OCI-LY7 (cell line): ENCODE results near the gene NAA50. TPM values are rescaled to one million over a fixed set of nuclear protein-coding genes. Genes with fewer than 3 reads are reported as not detected.

ENCODE experiments used
- BruUV-seq: library from RNA; stranded (reverse); fragments of 400-500 nt; replicated peaks from 2 replicates; lab custom pipeline; 2021; lab: Mats Ljungman, UMichigan
- CTCF ChIA-PET: fragments of 300-600 bp; sonication (Branson Sonifier 250); formaldehyde crosslinking; loops from one replicate; lab custom pipeline; 2022; ENCODE audit warnings: antibody characterized with exemption; ENCODE audit not compliant: unreplicated experiment; lab: Charles Lee
- POLR2A ChIA-PET: fragments of 300-600 bp; sonication (Branson Sonifier 250); formaldehyde crosslinking; loops from one replicate; lab custom pipeline; 2022; ENCODE audit warnings: antibody characterized with exemption; lab: Charles Lee
- DNase-seq: peaks from one replicate; pipeline ENCODE4 v3.0.0-alpha.2; 2015; ENCODE audit warnings: low spot score
- H2AFZ ChIP-seq: fragments of 200-600 bp; sonication (generic), shearing (Covaris generic); 2 replicates; pipeline ENCODE4 v1.6.1; 2014; ENCODE audit warnings: mild to moderate bottlenecking, antibody characterized with exemption, low read length, moderate library complexity
- H3K27ac ChIP-seq: fragments of 200-600 bp; sonication (generic); 2 replicates; pipeline ENCODE4 v1.5.1; 2014; ENCODE audit warnings: mixed run types, low read depth, mild to moderate bottlenecking, moderate library complexity, low read length, inconsistent platforms; ENCODE audit not compliant: poor library complexity, severe bottlenecking
- H3K36me3 ChIP-seq: fragments of 200-600 bp; sonication (generic); 2 replicates; pipeline ENCODE4 v1.6.1; 2014; ENCODE audit warnings: mild to moderate bottlenecking, antibody characterized with exemption, low read length, moderate library complexity, mixed read lengths; ENCODE audit not compliant: insufficient read depth
- H3K4me1 ChIP-seq: fragments of 200-600 bp; sonication (generic); 2 replicates; pipeline ENCODE4 v1.5.1; 2014; ENCODE audit warnings: mild to moderate bottlenecking, low read length; ENCODE audit not compliant: insufficient read depth, poor library complexity, severe bottlenecking
- H3K4me2 ChIP-seq: fragments of 200-600 bp; sonication (generic); 2 replicates; pipeline ENCODE4 v1.6.1; 2014; ENCODE audit warnings: mild to moderate bottlenecking, low read length
- H3K4me3 ChIP-seq: fragments of 200-600 bp; sonication (generic); 2 replicates; pipeline ENCODE4 v1.5.1; 2014; ENCODE audit warnings: mild to moderate bottlenecking, low read depth, low read length; ENCODE audit not compliant: poor library complexity, severe bottlenecking
- H3K79me2 ChIP-seq: fragments of 200-600 bp; sonication (generic); 2 replicates; pipeline ENCODE4 v1.6.1; 2016; ENCODE audit warnings: low read depth, mild to moderate bottlenecking, low read length, moderate library complexity, mixed read lengths; ENCODE audit not compliant: insufficient read depth
- H3K9me2 ChIP-seq: fragments of 200-600 bp; sonication (generic); 2 replicates; pipeline ENCODE4 v1.6.1; 2016; ENCODE audit warnings: mild to moderate bottlenecking, low read length, mixed read lengths; ENCODE audit not compliant: insufficient read depth
- H3K9me3 ChIP-seq: fragments of 200-600 bp; sonication (generic); 2 replicates; pipeline ENCODE4 v1.6.1; 2014; ENCODE audit warnings: mild to moderate bottlenecking, mixed run types, low read length, mixed read lengths
- H4K20me1 ChIP-seq: fragments of 200-600 bp; sonication (generic); 2 replicates; pipeline ENCODE4 v1.6.1; 2014; ENCODE audit warnings: mild to moderate bottlenecking, antibody characterized with exemption, low read length, moderate library complexity, mixed read lengths; ENCODE audit not compliant: insufficient read depth
- EZH2phosphoT487 ChIP-seq: fragments of 200-600 bp; sonication (generic); IDR thresholded peaks from 2 replicates; pipeline ENCODE4 v1.6.1; 2018; ENCODE audit warnings: low read depth, borderline replicate concordance, mild to moderate bottlenecking, mixed run types, antibody characterized with exemption, low read length, moderate library complexity, mixed read lengths
- intact Hi-C: fragments of 100-400 bp; cut with micrococcal nuclease; formaldehyde crosslinking; loops from one replicate; pipeline ENCODE4 v1.10.0; 2022; ENCODE audit not compliant: unreplicated experiment
- total RNA-seq, 2 experiments: library from RNA; depleted of rRNA in 1 of 2; stranded (reverse); fragments of >200 nt in 1 of 2; shearing (Covaris generic) in 1 of 2; gene quantifications; 2 replicates each; pipeline ENCODE4 v1.2.3, GENCODE V29; 2014 to 2022
- TF ChIP-seq, protein P1 (sequence below): fragments of 200-600 bp; sonication (generic); conservative IDR thresholded peaks from 2 replicates; pipeline ENCODE4 v1.5.1; 2014; ENCODE audit warnings: mild to moderate bottlenecking, antibody characterized with exemption, low read length, moderate library complexity, mixed read lengths

The NAA50 gene
- total RNA-seq, 2 experiments from 2014 or later: 172 to 223 TPM

DNA sequence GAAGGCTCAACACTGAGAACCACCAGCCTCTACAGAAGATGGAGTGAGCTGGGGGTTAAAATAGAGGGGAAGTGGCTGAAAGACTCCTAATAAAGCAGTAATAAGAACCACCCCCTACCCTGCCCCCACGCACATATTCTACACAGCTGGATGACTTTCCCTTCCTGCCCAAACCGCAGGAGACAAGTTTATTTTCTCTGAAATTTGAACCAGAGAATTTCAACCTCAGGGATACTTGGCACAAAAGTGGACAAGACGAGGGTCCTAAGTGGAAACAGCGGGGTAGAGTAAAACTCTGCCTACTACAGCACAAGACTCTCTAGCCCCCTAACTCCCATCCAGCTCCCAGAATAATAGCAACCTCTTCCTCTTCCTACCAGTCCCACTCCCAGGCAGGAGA, 78.0 kb downstream of the NAA50 start:
- H3K4me1 ChIP-seq: peaks cover 12% of the 10 kb centered on the region
- no peaks in the 10 kb centered on the region for H3K9me3 ChIP-seq
- DNase-seq: no peak
- TF ChIP-seq, protein P1, sequence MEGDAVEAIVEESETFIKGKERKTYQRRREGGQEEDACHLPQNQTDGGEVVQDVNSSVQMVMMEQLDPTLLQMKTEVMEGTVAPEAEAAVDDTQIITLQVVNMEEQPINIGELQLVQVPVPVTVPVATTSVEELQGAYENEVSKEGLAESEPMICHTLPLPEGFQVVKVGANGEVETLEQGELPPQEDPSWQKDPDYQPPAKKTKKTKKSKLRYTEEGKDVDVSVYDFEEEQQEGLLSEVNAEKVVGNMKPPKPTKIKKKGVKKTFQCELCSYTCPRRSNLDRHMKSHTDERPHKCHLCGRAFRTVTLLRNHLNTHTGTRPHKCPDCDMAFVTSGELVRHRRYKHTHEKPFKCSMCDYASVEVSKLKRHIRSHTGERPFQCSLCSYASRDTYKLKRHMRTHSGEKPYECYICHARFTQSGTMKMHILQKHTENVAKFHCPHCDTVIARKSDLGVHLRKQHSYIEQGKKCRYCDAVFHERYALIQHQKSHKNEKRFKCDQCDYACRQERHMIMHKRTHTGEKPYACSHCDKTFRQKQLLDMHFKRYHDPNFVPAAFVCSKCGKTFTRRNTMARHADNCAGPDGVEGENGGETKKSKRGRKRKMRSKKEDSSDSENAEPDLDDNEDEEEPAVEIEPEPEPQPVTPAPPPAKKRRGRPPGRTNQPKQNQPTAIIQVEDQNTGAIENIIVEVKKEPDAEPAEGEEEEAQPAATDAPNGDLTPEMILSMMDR: no peak
- no peak for TF ChIP-seq EZH2phosphoT487
- BruUV-seq: no TSS peak
- peak overlapping the region; percentile 36 for H3K4me2 ChIP-seq
- H2AFZ ChIP-seq: no peak overlapping the region
- H3K79me2 ChIP-seq: no peaks in the 10 kb centered on the region
- no peak overlapping the region for H3K4me3 ChIP-seq
- ChIA-PET CTCF (no interaction called here), POLR2A (interaction anchor here (0.7 to 1.8 kb wide), 7 partner anchors 9 to 37 kb away, joined by 3 to 8 read pairs (median 4); no protein-coding TSS in a partner anchor)
- no peak overlapping the region for H3K27ac ChIP-seq
- intact Hi-C loops: no loop called here
- no peaks in the 10 kb centered on the region for H3K9me2 ChIP-seq
- peaks cover 3% of the 10 kb centered on the region; the same call in 1 of the 2 replicates for H3K36me3 ChIP-seq
- no peaks in the 10 kb centered on the region for H4K20me1 ChIP-seq

Other genes with a start within 250 kb of the NAA50 start
- 14.7 and 16.5 TPM in 2 replicates for gene SPICE1, start 231.1 kb downstream of the NAA50 start, total RNA-seq (2014; rRNA removed; shearing (Covaris generic))
- 21.5 and 21.9 TPM in 2 replicates for gene SPICE1, start 231.1 kb downstream of the NAA50 start, total RNA-seq (2022)
- 10.3 and 10.4 TPM in 2 replicates for gene SIDT1, start 213.7 kb downstream of the NAA50 start, total RNA-seq (2014; rRNA removed; shearing (Covaris generic))
- 7.3 and 8.6 TPM in 2 replicates for gene SIDT1, start 213.7 kb downstream of the NAA50 start, total RNA-seq (2022)
- gene USF3, start 49.6 kb downstream of the NAA50 start, total RNA-seq (2014; rRNA removed; shearing (Covaris generic)): 8.0 and 11.7 TPM in 2 replicates
- 18.1 and 20.0 TPM in 2 replicates for gene USF3, start 49.6 kb downstream of the NAA50 start, total RNA-seq (2022)
- 22.1 and 26.5 TPM in 2 replicates for gene ATP6V1A, start 786 bp upstream of the NAA50 start, total RNA-seq (2014; rRNA removed; shearing (Covaris generic))
- gene ATP6V1A, start 786 bp upstream of the NAA50 start, total RNA-seq (2022): 63.2 and 77.3 TPM in 2 replicates
- 4.1 and 6.1 TPM in 2 replicates for gene GRAMD1C, start 92.5 kb upstream of the NAA50 start, total RNA-seq (2014; rRNA removed; shearing (Covaris generic))
- 6.4 and 6.8 TPM in 2 replicates for gene GRAMD1C, start 92.5 kb upstream of the NAA50 start, total RNA-seq (2022)
- gene ZDHHC23, start 201.8 kb upstream of the NAA50 start, total RNA-seq (2014; rRNA removed; shearing (Covaris generic)): 36.9 and 37.5 TPM in 2 replicates
- gene ZDHHC23, start 201.8 kb upstream of the NAA50 start, total RNA-seq (2022): 44.4 and 51.9 TPM in 2 replicates